ENCODE measurements around the gene IFNLR1.

GRCh38 chr1:24119859-24120756 lies 67.0 kb downstream of the IFNLR1 start:
- TF ChIP-seq CTCF (IDR thresholded peaks at IDR 0.05; ENCODE audit: insufficient read depth, low read length, poor library complexity, severe bottlenecking) (no peak), EZH2phosphoT487 (conservative IDR thresholded peaks at IDR 0.05; ENCODE audit: low read length) (no peak)

Measured in SU-DHL-6 (cell line).